IPS-15b (cell line): Measurements from ENCODE around the gene BRD4.
A peak's percentile ranks its signal among the peaks of the same experiment; 100 is the strongest.
"Not testable (repeated sequence)": the region's sequence is repeated elsewhere in the genome, so short reads cannot be mapped to it uniquely, and the experiment has no call there.

Experiments
- H3K27me3 ChIP-seq: one replicate; pipeline ENCODE4 v1.6.1; 2013; ENCODE audit warnings: low read length; ENCODE audit not compliant: control insufficient read depth, insufficient read depth
- H3K36me3 ChIP-seq: one replicate; pipeline ENCODE4 v1.6.1; 2013; ENCODE audit warnings: low read length; ENCODE audit not compliant: control insufficient read depth, insufficient read depth
- H3K4me1 ChIP-seq: one replicate; pipeline ENCODE4 v1.6.1; 2013; ENCODE audit warnings: mild to moderate bottlenecking, low read length; ENCODE audit not compliant: control insufficient read depth, insufficient read depth
- H3K4me3 ChIP-seq: one replicate; pipeline ENCODE4 v1.5.1; 2013; ENCODE audit warnings: low read depth, low read length
- H3K9ac ChIP-seq: one replicate; pipeline ENCODE4 v1.6.1; 2013; ENCODE audit warnings: low read depth, mild to moderate bottlenecking, low read length
- H3K9me3 ChIP-seq: one replicate; pipeline ENCODE4 v1.6.1; 2013; ENCODE audit warnings: mild to moderate bottlenecking, low read length; ENCODE audit not compliant: control insufficient read depth, insufficient read depth

Gene BRD4

DNA sequence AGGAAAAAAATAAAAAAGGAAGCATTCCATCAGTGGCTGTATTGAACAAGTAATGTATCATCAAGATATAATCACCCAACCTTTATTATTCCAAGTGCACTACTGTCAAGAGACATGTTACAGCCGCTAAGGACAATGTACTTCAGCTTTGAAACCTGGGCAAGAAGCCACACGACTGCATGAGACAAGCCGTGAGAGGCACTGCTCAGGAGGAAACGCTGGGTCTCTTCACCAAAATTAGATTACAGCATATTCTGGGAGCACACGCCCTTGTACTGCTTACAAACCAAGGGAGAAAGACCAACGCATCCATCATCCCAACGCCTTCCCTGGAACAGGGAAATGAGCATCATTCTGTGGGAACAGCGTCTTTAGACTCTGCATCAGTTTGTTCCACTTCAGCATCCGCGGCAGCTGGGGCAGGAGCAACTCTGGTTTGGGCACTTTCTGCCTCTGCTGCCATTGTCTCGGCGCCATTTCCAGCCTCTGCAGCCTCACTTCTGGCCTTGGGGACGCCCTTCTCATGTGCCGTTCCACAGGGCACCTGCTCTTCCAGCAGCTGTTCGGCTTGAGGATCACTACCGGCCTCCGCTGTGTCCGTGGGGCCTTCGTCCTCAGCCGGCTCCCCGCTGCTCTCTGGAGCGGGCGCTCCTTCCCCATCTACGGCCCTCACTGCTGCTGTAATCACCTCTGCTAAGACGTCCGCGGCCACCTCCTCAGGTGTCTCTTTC, 22.4 kb upstream of the BRD4 start:
- H3K36me3 ChIP-seq = peaks cover 30% of the 10 kb centered on the region
- no peaks in the 10 kb centered on the region for H3K27me3 ChIP-seq
- H3K9me3 ChIP-seq = no peaks in the 10 kb centered on the region
- H3K9ac ChIP-seq = no peak overlapping the region
- H3K4me1 ChIP-seq = no peaks in the 10 kb centered on the region
- H3K4me3 ChIP-seq = no peak overlapping the region

GRCh38 chr19:15353908-15354307, 21.6 kb upstream of the BRD4 start:
- Histone ChIP-seq H3K9me3 (no peaks in the 10 kb centered on the region), H3K4me1 (no peaks in the 10 kb centered on the region), H3K27me3 (no peaks in the 10 kb centered on the region), H3K9ac (no peak overlapping the region), H3K36me3 (peaks cover 22% of the 10 kb centered on the region), H3K4me3 (no peak overlapping the region)

GRCh38 chr19:15352535-15352934, 20.2 kb upstream of the BRD4 start:
- H3K9ac ChIP-seq, H3K9me3 ChIP-seq, H3K27me3 ChIP-seq, H3K4me1 ChIP-seq, H3K4me3 ChIP-seq, H3K36me3 ChIP-seq: not testable (repeated sequence)

- H3K27me3 ChIP-seq, H3K4me1 ChIP-seq, H3K9ac ChIP-seq, H3K9me3 ChIP-seq, H3K36me3 ChIP-seq, H3K4me3 ChIP-seq: not testable (repeated sequence)
These were observed 9.0 kb upstream of the BRD4 start for GRCh38 chr19:15341328-15341727.

DNA sequence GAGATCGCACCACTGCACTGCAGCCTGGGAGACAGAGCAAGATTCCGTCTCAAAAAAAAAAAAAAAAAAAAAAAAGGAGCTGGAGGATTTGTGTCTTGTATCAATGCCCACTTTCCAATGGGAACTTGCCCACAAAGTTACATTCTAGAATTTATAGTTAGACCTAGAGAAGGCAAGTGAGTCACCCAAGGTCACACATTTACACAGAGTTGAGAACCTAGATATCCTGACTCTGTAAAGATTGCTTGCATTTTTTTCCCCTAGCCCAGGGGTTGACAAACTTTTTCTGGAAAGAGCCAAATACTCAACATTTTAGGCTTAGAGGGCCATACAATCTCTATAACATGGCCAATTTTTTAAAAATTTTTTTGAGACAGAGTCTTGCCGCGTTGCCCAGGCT, 7.7 kb upstream of the BRD4 start:
- Histone ChIP-seq H3K9me3 (no peaks in the 10 kb centered on the region), H3K36me3 (peaks cover 4% of the 10 kb centered on the region), H3K4me3 (no peak overlapping the region), H3K4me1 (no peaks in the 10 kb centered on the region), H3K27me3 (no peaks in the 10 kb centered on the region), H3K9ac (no peak overlapping the region)

- no peak overlapping the region for H3K4me3 ChIP-seq
- no peaks in the 10 kb centered on the region for H3K27me3 ChIP-seq
- no peaks in the 10 kb centered on the region for H3K9me3 ChIP-seq
- peaks cover under 1% of the 10 kb centered on the region for H3K36me3 ChIP-seq
- H3K4me1 ChIP-seq = no peaks in the 10 kb centered on the region
- H3K9ac ChIP-seq = no peak overlapping the region
These were observed 4.9 kb upstream of the BRD4 start for GRCh38 chr19:15337202-15337601.

- H3K4me3 ChIP-seq, H3K4me1 ChIP-seq, H3K9me3 ChIP-seq, H3K9ac ChIP-seq, H3K27me3 ChIP-seq, H3K36me3 ChIP-seq: not testable (repeated sequence)
These were observed 3.7 kb upstream of the BRD4 start for GRCh38 chr19:15335992-15336391.

DNA sequence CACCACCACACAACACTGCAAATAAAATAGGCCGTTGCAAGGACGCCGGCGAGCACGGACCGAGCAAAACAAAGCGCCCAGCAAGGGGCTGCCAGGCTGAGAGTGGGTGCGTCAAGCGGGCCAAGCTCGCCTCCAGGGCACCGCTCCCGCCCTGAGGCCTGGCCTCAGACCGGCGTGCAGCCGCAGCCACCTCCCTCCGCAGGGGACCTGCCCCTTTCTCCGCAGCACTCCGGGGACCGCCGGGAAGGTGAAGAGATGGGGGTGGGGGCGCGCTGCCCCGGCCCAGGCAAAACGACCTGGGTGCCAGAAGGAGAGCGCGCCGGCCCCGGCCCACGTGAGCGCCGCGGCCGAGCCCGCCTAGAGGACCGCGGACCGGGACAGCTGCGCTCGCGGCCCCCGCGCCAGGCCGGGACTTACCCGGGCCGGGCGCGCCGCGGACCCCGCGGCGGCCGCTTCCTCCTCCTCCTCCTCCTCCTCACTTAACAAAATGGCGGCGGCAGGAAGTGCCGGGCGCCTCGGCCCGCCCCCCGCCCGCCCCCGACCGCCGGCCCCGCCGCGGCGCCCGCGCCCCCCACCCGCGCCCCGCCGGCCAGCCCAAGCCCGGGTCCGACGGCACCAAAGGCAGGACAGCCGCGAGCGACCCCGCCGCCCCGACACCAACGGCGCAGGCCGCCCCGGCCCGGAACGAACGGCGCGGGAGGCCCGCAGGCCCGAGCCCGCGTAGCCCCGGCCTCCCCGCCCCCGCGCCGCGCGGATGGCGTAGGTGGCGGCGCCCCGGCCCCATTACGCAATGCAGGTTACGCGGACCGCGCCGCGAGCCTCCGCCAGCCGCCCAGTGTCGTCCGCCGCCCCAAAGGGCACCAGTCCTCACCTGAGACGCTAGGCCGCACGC, 674 bp downstream of the BRD4 start:
- peak overlapping the region; percentile 92 for H3K4me3 ChIP-seq
- no peaks in the 10 kb centered on the region for H3K36me3 ChIP-seq
- no peaks in the 10 kb centered on the region for H3K27me3 ChIP-seq
- peak overlapping the region; percentile 87 for H3K9ac ChIP-seq
- H3K4me1 ChIP-seq = peaks cover 3% of the 10 kb centered on the region
- no peaks in the 10 kb centered on the region for H3K9me3 ChIP-seq

DNA sequence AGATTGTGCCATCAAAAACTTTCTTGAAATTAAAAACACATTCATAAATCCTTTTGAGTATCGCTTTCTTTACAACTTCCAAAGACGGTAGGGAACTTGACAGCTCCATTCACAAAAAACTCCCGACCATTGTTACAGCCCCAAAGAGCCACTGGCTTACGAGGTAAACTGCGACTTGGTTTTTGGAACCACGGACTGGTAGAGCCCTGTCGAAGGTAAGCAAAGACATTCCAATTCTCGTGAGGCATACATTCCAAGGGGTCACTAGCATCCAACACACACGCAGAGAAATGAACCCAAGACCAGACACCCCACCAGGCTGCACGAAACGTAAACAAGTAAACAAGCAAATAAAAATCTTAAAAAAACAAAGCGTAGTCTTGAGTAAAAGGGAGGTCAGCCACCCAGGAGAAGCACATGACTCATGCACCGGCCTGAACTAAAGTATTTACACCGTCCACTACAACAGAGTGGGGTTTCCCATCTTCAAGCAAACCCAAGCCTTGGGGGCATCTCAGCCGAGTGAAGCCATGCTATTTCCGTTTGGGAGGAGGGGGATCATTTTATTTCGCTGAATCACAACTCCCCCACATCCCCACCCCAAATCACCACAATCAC, 1.4 kb downstream of the BRD4 start:
- H3K4me1 ChIP-seq = peaks cover 3% of the 10 kb centered on the region

DNA sequence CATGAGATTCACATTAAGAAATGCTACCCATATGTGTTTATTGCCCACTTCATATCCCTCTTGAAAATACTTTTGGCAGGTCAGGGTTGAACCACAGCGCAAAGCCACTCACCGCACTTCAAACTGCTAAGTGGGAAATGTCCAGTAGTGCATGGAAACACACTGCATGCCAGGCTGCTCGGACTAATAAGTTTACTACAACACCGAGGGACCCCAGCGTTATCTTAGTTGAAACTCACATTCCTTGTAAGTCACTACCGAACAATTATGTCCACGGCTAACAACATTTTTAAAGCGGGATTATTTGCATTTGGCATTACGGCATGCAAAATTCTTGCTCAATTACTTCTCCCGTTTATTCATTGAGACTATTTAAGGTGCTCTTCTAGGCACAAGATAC, 4.0 kb downstream of the BRD4 start:
- H3K4me1 ChIP-seq = peaks cover 9% of the 10 kb centered on the region
- H3K27me3 ChIP-seq = no peaks in the 10 kb centered on the region
- H3K4me3 ChIP-seq = no peak overlapping the region
- H3K9ac ChIP-seq = no peak overlapping the region
- no peaks in the 10 kb centered on the region for H3K9me3 ChIP-seq
- H3K36me3 ChIP-seq = no peaks in the 10 kb centered on the region

More for the DNA sequence above, 1.4 kb downstream of the BRD4 start:
- H3K9ac ChIP-seq = peak overlapping the region; percentile 87
- no peaks in the 10 kb centered on the region for H3K9me3 ChIP-seq
- no peaks in the 10 kb centered on the region for H3K27me3 ChIP-seq
- no peaks in the 10 kb centered on the region for H3K36me3 ChIP-seq
- peak overlapping the region; percentile 92 for H3K4me3 ChIP-seq

DNA sequence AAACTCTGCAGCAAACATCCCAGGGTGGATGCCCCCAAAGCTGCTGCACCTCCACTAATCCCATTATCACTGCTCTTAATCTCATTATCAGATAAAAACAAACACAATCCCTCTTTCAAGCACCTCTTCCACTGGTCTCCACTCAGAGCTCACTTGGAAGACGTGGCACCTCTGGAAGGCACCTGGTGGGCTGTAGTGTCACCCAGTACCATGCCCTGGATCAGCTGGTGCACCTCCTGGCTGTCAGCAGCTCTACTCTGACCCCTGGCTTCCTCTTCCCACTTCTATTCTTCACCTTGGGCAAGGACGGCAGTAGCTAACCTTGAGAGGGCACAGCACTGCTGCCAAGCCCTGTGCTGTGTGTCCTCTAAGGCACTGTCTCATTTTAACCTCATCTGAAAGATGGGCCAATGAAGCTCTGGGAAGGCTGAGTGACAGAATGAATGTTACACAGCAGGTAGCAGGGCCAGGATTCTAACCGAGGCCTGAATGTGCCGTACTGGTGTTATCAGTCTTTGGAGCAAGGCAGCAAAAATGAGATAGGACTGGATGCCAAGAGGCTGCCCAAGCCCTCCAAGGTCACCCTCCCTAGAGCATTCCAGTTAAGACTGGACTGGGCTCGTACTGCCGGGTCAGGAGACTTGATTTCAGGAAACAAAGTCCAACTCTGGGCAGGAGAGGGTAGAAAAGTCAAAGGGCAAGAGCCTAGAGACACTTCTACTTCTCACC, 7.4 kb downstream of the BRD4 start:
- Histone ChIP-seq H3K9me3 (no peaks in the 10 kb centered on the region), H3K4me3 (no peak overlapping the region), H3K36me3 (no peaks in the 10 kb centered on the region), H3K4me1 (peaks cover 7% of the 10 kb centered on the region), H3K9ac (no peak overlapping the region), H3K27me3 (no peaks in the 10 kb centered on the region)
